ENCODE results near the gene BNC2.

- TF ChIP-seq CTCF (conservative IDR thresholded peaks at IDR 0.05; ENCODE audit: low read length) (no peak), EZH2phosphoT487 (IDR thresholded peaks at IDR 0.05; ENCODE audit: borderline replicate concordance) (no peak)
These were observed 348.5 kb downstream of the BNC2 start for GRCh38 chr9:16521868-16522411.

Measured in Loucy (cell line).